ENCODE measurements around the gene TBC1D25. TPM values are rescaled to one million over a fixed set of nuclear protein-coding genes. Genes with fewer than 3 reads are reported as not detected.
A peak's percentile ranks its signal among the peaks of the same experiment; 100 is the strongest.

The TBC1D25 gene
- total and polyA plus RNA-seq, 2 donors from 2014 or later: 6.0 to 16.3 TPM

DNA sequence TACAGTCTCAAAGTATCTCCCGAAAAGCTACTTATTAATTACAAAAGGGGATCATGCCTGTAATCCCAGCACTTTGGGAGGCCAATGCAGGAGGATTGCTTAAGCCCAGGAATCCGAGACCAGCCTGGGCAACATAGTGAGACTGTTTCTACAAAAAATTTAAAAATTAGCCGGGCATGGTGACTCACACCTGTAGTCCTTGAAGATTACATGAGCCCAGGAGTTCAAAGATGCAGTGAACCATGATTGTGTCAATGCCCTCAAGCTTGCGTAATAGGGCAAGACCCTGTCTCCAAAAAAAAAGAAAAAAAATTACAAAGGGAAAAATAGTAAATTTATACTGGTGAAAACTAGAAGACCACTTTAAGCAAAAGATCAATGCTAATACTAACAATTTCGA lies 34.0 kb upstream of the TBC1D25 start:
- TF ChIP-seq, protein P1, sequence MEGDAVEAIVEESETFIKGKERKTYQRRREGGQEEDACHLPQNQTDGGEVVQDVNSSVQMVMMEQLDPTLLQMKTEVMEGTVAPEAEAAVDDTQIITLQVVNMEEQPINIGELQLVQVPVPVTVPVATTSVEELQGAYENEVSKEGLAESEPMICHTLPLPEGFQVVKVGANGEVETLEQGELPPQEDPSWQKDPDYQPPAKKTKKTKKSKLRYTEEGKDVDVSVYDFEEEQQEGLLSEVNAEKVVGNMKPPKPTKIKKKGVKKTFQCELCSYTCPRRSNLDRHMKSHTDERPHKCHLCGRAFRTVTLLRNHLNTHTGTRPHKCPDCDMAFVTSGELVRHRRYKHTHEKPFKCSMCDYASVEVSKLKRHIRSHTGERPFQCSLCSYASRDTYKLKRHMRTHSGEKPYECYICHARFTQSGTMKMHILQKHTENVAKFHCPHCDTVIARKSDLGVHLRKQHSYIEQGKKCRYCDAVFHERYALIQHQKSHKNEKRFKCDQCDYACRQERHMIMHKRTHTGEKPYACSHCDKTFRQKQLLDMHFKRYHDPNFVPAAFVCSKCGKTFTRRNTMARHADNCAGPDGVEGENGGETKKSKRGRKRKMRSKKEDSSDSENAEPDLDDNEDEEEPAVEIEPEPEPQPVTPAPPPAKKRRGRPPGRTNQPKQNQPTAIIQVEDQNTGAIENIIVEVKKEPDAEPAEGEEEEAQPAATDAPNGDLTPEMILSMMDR (IDR thresholded peaks at IDR 0.05; ENCODE audit: borderline replicate concordance, extremely low read depth, insufficient read depth): no peak
- Histone ChIP-seq H3K36me3 (ENCODE audit: control insufficient read depth in 2 of 3, insufficient read depth in 3 of 3, low read length in 3 of 3) (no peaks in the 10 kb centered on the region), H3K9ac (ENCODE audit: low read length in 3 of 3) (no peak overlapping the region), H3K4me1 (ENCODE audit: control insufficient read depth in 2 of 3, insufficient read depth in 2 of 3, low read depth in 1 of 3, low read length in 3 of 3) (peaks cover 0 to 5% (median 5%) of the 10 kb centered on the region in 3 donors), H3K4me3 (ENCODE audit: low read length in 3 of 3) (no peak overlapping the region), H3K9me3 (ENCODE audit: control insufficient read depth in 2 of 3, insufficient read depth in 1 of 3, low read length in 3 of 3) (no peaks in the 10 kb centered on the region), H3K27ac (ENCODE audit: low read depth in 2 of 2, low read length in 2 of 2) (no peak overlapping the region), H3K27me3 (ENCODE audit: control insufficient read depth, insufficient read depth, low read length) (no peaks in the 10 kb centered on the region)
- DNase-seq (no peak), FAIRE-seq (peak; percentile 37)
- intact Hi-C loops (cut with DNase I): no loop called here

DNA sequence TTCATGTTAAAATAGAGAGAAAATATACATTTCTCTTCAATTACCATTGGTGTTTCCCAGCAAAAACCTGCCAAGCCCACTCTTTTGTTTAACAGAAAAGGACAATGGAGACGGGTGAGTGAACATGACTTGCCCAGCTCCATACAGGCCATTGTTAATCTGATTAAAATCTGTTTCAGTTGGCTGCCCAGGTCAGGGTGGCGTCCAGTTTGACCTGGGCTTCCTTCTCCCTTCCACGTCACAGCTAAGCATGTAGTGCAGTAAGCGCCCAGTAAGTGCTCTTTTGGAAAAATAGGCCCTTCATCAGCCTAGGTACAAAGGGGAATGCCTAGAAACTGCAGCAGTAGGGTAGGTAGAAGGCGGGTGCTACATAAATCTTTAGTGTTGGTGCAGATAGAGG lies 32.3 kb upstream of the TBC1D25 start:
- Histone ChIP-seq H3K9me3 (ENCODE audit: control insufficient read depth in 2 of 3, insufficient read depth in 1 of 3, low read length in 3 of 3) (no peaks in the 10 kb centered on the region), H3K27ac (ENCODE audit: low read depth in 2 of 2, low read length in 2 of 2) (no peak overlapping the region), H3K9ac (ENCODE audit: low read length in 3 of 3) (no peak overlapping the region), H3K36me3 (ENCODE audit: control insufficient read depth in 2 of 3, insufficient read depth in 3 of 3, low read length in 3 of 3) (no peaks in the 10 kb centered on the region), H3K27me3 (ENCODE audit: control insufficient read depth, insufficient read depth, low read length) (no peaks in the 10 kb centered on the region), H3K4me1 (ENCODE audit: control insufficient read depth in 2 of 3, insufficient read depth in 2 of 3, low read depth in 1 of 3, low read length in 3 of 3) (peaks cover 0 to 5% (median 5%) of the 10 kb centered on the region in 3 donors), H3K4me3 (ENCODE audit: low read length in 3 of 3) (no peak overlapping the region)
- intact Hi-C loops (cut with DNase I): no loop called here
- peak in 1 of 5 donors; percentile 6 for DNase-seq
- TF ChIP-seq, protein P1 (IDR thresholded peaks at IDR 0.05; ENCODE audit: borderline replicate concordance, extremely low read depth, insufficient read depth): no peak
- FAIRE-seq: no peak

DNA sequence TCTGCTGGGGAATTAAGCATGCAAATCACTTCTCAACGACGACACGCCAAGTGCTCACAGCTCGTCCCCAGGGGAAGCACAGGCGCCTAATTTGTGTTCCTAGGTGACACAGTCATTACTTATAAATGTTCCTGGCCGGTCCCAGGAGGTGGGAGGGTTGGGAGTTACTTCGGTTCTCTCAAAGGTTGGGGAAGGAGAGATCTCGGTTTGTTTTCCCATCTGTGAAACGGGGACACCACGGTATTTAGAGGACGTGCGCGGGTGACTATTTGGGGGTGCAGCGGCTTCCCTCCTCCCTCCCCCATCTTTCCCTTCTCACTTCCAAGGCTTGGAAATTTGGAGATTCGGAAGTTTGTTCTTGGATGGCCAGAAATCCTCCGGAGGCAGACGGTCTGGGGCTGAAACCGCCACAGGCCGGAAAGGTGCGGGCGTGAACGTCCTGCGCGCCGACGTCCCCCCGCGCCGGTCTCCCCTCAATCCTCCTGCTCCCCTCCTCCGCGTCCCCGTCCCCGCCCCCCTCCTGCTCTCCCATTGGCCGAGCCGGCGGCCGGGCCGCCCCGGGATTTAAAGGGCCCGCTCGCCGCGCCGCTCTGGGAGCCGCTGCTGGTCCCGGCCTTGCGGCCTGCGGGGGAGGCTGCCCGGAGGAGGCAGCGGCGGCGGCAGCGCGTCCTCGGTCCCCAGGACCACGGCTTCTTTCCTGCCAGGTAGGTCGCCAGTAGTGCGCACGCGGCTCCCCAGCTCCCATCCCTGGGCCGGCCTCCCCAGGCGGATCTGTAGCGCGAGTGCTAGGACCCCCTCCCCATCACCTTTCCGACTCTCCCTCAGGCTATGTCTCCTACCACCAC lies 30.9 kb upstream of the TBC1D25 start, which contains the start of gene PORCN:
Gene PORCN, plus strand, starts transcription at position 593 of the 845 bp plus-strand sequence. CDS start 829 bp downstream, outside the sequence.
- H3K9ac ChIP-seq (ENCODE audit: low read length in 3 of 3): peak within 1 kb of the TSS; percentile 52 to 71 (median 67)
- peak within 1 kb of the TSS; percentile 74 to 80 for H3K27ac ChIP-seq (ENCODE audit: low read depth in 2 of 2, low read length in 2 of 2)
- H3K9me3 ChIP-seq (ENCODE audit: control insufficient read depth in 2 of 3, insufficient read depth in 1 of 3, low read length in 3 of 3): no peaks in the 10 kb centered on the region
- no peaks in the 10 kb centered on the region for H3K27me3 ChIP-seq (ENCODE audit: control insufficient read depth, insufficient read depth, low read length)
- H3K4me3 ChIP-seq (ENCODE audit: low read length in 3 of 3): peak within 1 kb of the TSS; percentile 74 to 81 (median 76)
- intact Hi-C loops (cut with DNase I): no loop called here
- DNase-seq (peak; percentile 76 to 94 (median 85)), FAIRE-seq (no peak)
- H3K36me3 ChIP-seq (ENCODE audit: control insufficient read depth in 2 of 3, insufficient read depth in 3 of 3, low read length in 3 of 3): no peaks in the 10 kb centered on the region
- TF ChIP-seq, protein P1 (IDR thresholded peaks at IDR 0.05; ENCODE audit: borderline replicate concordance, extremely low read depth, insufficient read depth): no peak
- H3K4me1 ChIP-seq (ENCODE audit: control insufficient read depth in 2 of 3, insufficient read depth in 2 of 3, low read depth in 1 of 3, low read length in 3 of 3): peaks cover 0 to 5% (median 5%) of the 10 kb centered on the region in 3 donors
